ENCODE measurements around the gene ST7.
A peak's percentile ranks its signal among the peaks of the same experiment; 100 is the strongest.

ST7 gene

GRCh38 chr7:116953372-116953905 lies at the start of gene ST7:
TSS of gene ST7 (plus strand) at chr7:116953501. CDS start at chr7:116953541, 40 bp downstream.
- peak within 1 kb of the TSS; percentile 71 for H3K4me3 ChIP-seq (ENCODE audit: low read length)
- TF ChIP-seq CTCF (IDR thresholded peaks at IDR 0.05; ENCODE audit: insufficient read depth, low read depth, low read length, missing control alignments), result no peak
- peak; percentile 79 for DNase-seq (ENCODE audit: low read depth)

- H3K4me3 ChIP-seq (ENCODE audit: low read length), result no peak overlapping the region
- no peak for TF ChIP-seq CTCF (IDR thresholded peaks at IDR 0.05; ENCODE audit: insufficient read depth, low read depth, low read length, missing control alignments)
- DNase-seq (ENCODE audit: low read depth), result no peak
Measured at GRCh38 chr7:116906391-116906790, 46.9 kb upstream of the ST7 start.

GRCh38 chr7:116910383-116910782 lies 42.9 kb upstream of the ST7 start:
- no peak for TF ChIP-seq CTCF (IDR thresholded peaks at IDR 0.05; ENCODE audit: insufficient read depth, low read depth, low read length, missing control alignments)
- DNase-seq (ENCODE audit: low read depth), result no peak

GRCh38 chr7:116911801-116912200 lies 41.5 kb upstream of the ST7 start:
- H3K4me3 ChIP-seq (ENCODE audit: low read length), result no peak overlapping the region
- no peak for TF ChIP-seq CTCF (IDR thresholded peaks at IDR 0.05; ENCODE audit: insufficient read depth, low read depth, low read length, missing control alignments)
- peak; percentile 25 for DNase-seq (ENCODE audit: low read depth)

More at GRCh38 chr7:116910383-116910782, 42.9 kb upstream of the ST7 start:
- no peak overlapping the region for H3K4me3 ChIP-seq (ENCODE audit: low read length)

- DNase-seq (ENCODE audit: low read depth), result no peak
- no peak for TF ChIP-seq CTCF (IDR thresholded peaks at IDR 0.05; ENCODE audit: insufficient read depth, low read depth, low read length, missing control alignments)
- no peak overlapping the region for H3K4me3 ChIP-seq (ENCODE audit: low read length)
Measured at GRCh38 chr7:116912269-116912909, 40.9 kb upstream of the ST7 start.

- DNase-seq (ENCODE audit: low read depth), result no peak
- TF ChIP-seq CTCF (IDR thresholded peaks at IDR 0.05; ENCODE audit: insufficient read depth, low read depth, low read length, missing control alignments), result no peak
- no peak overlapping the region for H3K4me3 ChIP-seq (ENCODE audit: low read length)
Measured at GRCh38 chr7:116918704-116919103, 34.6 kb upstream of the ST7 start.

- no peak for DNase-seq (ENCODE audit: low read depth)
- no peak for TF ChIP-seq CTCF (IDR thresholded peaks at IDR 0.05; ENCODE audit: insufficient read depth, low read depth, low read length, missing control alignments)
- no peak overlapping the region for H3K4me3 ChIP-seq (ENCODE audit: low read length)
Measured at GRCh38 chr7:116920359-116920758, 32.9 kb upstream of the ST7 start.

All from epithelial cell of esophagus (primary cell).